Breast epithelium (tissue), 3 donors: Measurements from ENCODE around the gene DALRD3.

Experiments
- POLR2A ChIP-seq: fragments of 450-650 bp; IDR thresholded peaks from one replicate; pipeline ENCODE4 v1.6.1; 2016; ENCODE audit warnings: antibody characterized with exemption, mild to moderate bottlenecking, moderate library complexity
- TF ChIP-seq, protein P1 (sequence below), 3 donors: fragments of 450-650 bp; IDR thresholded peaks; one replicate each; pipeline ENCODE4 v1.5.1; 2016 to 2017; ENCODE audit warnings: antibody characterized with exemption in 3 of 3, mild to moderate bottlenecking in 3 of 3, moderate library complexity in 3 of 3

GRCh38 chr3:49024449-49024848 is 6.1 kb upstream of the DALRD3 start:
- TF ChIP-seq, protein P1, sequence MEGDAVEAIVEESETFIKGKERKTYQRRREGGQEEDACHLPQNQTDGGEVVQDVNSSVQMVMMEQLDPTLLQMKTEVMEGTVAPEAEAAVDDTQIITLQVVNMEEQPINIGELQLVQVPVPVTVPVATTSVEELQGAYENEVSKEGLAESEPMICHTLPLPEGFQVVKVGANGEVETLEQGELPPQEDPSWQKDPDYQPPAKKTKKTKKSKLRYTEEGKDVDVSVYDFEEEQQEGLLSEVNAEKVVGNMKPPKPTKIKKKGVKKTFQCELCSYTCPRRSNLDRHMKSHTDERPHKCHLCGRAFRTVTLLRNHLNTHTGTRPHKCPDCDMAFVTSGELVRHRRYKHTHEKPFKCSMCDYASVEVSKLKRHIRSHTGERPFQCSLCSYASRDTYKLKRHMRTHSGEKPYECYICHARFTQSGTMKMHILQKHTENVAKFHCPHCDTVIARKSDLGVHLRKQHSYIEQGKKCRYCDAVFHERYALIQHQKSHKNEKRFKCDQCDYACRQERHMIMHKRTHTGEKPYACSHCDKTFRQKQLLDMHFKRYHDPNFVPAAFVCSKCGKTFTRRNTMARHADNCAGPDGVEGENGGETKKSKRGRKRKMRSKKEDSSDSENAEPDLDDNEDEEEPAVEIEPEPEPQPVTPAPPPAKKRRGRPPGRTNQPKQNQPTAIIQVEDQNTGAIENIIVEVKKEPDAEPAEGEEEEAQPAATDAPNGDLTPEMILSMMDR (IDR thresholded peaks at IDR 0.05): no peak
- no peak for TF ChIP-seq POLR2A
